T47D (cell line): Measurements from ENCODE around the gene CENPP.

Experiments
- DNase-seq, 2 experiments: peaks; one replicate each; pipeline versions ENCODE4 v3.0.0 to v3.0.0-alpha.2; 2011 to 2012; ENCODE audit warnings: low read depth in 1 of 2, low spot score in 1 of 2
- JUND ChIP-seq: IDR thresholded peaks from 2 replicates; pipeline ENCODE4 v1.6.1; 2012; ENCODE audit warnings: low read depth
- in situ Hi-C: cut with HindIII; loops from 2 replicates; pipeline ENCODE4 v1.10.0; 2016; ENCODE audit warnings: low sequenced_read_pairs, low pct_unique_long_range_greater_than_20kb

CENPP gene

GRCh38 chr9:92295240-92295790, 30.4 kb upstream of the CENPP start:
- TF ChIP-seq JUND = no peak
- in situ Hi-C loops = no loop called here
- no peak for DNase-seq

GRCh38 chr9:92295827-92296258, 29.9 kb upstream of the CENPP start:
- TF ChIP-seq JUND = no peak
- DNase-seq = peak in 1 of 2 experiments; percentile 44
- in situ Hi-C loops = no loop called here

- TF ChIP-seq JUND = no peak
- no peak for DNase-seq
- in situ Hi-C loops = no loop called here
These were observed 28.1 kb upstream of the CENPP start for GRCh38 chr9:92297611-92298010.

- no peak for DNase-seq
- no peak for TF ChIP-seq JUND
- in situ Hi-C loops = no loop called here
These were observed 27.7 kb upstream of the CENPP start for GRCh38 chr9:92298036-92298435.

- TF ChIP-seq JUND = no peak
- DNase-seq = no peak
- in situ Hi-C loops = no loop called here
These were observed 26.6 kb upstream of the CENPP start for GRCh38 chr9:92299116-92299515.

GRCh38 chr9:92300936-92301335, 24.8 kb upstream of the CENPP start:
- in situ Hi-C loops = no loop called here
- TF ChIP-seq JUND = no peak
- DNase-seq = no peak

- peak in 1 of 2 experiments; percentile 12 for DNase-seq
- in situ Hi-C loops = no loop called here
- no peak for TF ChIP-seq JUND
These were observed 16.9 kb upstream of the CENPP start for GRCh38 chr9:92308893-92309292.

GRCh38 chr9:92310562-92310961, 15.2 kb upstream of the CENPP start:
- no peak for TF ChIP-seq JUND
- in situ Hi-C loops = no loop called here
- DNase-seq = no peak

- no peak for DNase-seq
- in situ Hi-C loops = no loop called here
- no peak for TF ChIP-seq JUND
These were observed 12.7 kb upstream of the CENPP start for GRCh38 chr9:92312887-92313623.

- no peak for TF ChIP-seq JUND
- in situ Hi-C loops = no loop called here
- no peak for DNase-seq
These were observed 12.1 kb upstream of the CENPP start for GRCh38 chr9:92313624-92314012.

GRCh38 chr9:92315456-92315855, 10.3 kb upstream of the CENPP start:
- in situ Hi-C loops = no loop called here
- no peak for DNase-seq

GRCh38 chr9:92324431-92324830, 1.3 kb upstream of the CENPP start:
- TF ChIP-seq JUND = no peak
- no peak for DNase-seq
- in situ Hi-C loops = no loop called here

More at GRCh38 chr9:92315456-92315855, 10.3 kb upstream of the CENPP start:
- no peak for TF ChIP-seq JUND

- no peak for DNase-seq
- no peak for TF ChIP-seq JUND
- in situ Hi-C loops = no loop called here
These were observed 874 bp upstream of the CENPP start for GRCh38 chr9:92324889-92325268.
